Mucosa of gallbladder (tissue), 1 donor: ENCODE data around the gene MCC. TPM values are rescaled to one million over a fixed set of nuclear protein-coding genes. Genes with fewer than 3 reads are reported as not detected.
A peak's percentile ranks its signal among the peaks of the same experiment; 100 is the strongest.

ENCODE experiments used
- DNase-seq: peaks from one replicate; pipeline ENCODE4 v3.0.0-alpha.2; 2020; ENCODE audit warnings: low spot score
- total RNA-seq: library from RNA; stranded (reverse); gene quantifications from one replicate; pipeline ENCODE4 v1.2.1, GENCODE V29; 2021
- donor health status: DM: no; HTN: no; CAD: no.

Gene MCC
- total RNA-seq, 1 donor from 2014 or later = 12.2 TPM

DNA sequence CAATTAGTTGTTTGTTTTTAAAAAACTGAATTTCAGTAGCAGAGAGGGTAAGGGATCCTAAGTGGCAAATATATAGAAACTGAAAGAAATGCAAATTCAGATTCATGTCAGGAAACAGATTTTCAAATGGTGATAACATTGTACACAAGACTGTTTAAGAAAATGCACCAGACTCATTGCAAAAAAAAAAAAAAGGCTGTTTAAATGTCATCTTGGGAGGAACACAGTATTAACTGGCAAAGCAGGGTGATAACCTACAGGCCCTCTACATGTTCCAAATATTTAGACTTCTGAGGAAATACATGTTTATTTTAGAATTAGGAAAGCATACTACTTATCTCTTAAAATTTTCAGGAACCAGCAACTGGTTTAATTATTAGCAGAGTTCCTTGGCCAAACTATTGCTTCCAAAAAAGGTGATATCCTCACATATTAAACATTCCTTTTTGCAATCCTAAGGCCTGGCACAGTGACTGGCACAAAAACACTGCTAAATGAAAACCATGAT lies 167.9 kb downstream of the MCC start:
- DNase-seq = no peak

DNA sequence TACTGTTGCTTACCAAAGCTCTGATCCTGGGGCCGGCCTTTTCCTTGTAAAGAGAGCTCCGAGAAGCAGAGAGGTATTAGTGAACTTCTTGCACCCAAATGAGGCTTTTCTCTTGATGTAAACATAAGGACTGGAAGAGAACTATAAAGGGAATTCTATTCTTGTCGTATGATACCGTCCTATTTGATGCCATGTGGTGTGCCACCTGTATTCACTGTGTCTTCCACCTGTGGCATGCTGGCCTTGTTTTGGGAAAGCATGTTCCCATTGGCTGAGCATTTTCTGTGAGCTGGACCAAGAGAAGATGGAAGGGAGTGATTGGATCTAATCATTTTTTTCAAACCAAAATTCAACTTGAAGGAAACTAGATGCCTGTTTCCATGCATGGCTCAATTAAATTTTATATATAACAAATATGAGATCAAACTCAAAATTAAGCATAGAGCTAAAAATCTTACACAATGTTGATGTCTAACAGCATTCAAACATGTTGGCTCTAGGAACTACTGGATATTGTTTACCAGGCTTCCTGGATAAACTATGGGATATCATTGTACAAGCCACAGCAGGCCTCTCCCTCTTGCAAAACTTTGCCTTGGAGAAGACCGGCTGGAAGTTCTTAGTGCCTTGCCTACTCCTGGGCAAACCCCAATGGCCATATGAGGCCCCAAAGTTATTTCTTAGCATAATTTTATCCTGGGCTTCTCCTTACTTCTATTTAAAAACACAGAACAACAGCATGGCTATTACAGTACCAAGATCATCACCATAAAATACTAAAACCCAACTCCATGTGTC lies 168.8 kb downstream of the MCC start:
- DNase-seq = no peak

- DNase-seq = no peak
Observed at GRCh38 chr5:113317636-113318035, 170.6 kb downstream of the MCC start.

GRCh38 chr5:113311301-113311700 lies 177.0 kb downstream of the MCC start:
- no peak for DNase-seq

DNA sequence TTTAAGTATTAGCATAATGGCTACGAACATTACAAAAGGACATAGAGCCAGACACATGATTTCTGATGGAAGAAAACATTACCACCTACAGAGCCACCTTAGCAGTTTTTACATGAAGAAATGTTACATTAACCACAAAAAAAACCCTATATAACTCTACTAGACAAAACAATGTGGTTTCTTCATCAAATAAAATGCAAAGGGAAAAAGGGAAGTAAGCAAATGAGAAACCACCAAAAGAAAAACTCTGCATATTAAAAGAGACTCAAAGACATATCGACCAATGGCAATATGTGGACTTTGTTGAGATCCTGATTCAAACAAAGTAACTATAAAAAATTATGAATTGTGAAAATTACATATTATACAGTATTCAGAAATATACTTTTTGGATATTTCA lies 186.1 kb downstream of the MCC start:
- no peak for DNase-seq

DNA sequence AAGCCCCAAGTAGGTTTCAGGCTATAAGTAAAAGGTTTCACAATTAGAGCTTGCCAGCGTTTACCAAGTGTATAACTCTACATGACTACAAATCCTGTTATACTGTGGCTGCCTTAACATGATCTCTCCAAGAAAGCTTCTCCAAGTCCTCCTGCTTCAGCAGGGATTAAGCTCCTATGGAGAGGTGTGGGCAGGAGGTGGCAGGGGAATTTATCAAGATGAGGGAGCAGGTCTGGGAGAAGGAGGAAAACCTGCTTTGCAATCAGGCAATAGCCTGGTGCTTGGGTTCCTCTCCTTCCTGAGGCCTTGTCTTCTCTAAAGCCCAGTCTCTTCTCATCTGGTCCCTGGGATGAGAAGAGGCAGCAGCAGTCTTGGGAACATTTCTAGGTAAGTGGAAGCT lies 188.7 kb downstream of the MCC start:
- DNase-seq = no peak

DNA sequence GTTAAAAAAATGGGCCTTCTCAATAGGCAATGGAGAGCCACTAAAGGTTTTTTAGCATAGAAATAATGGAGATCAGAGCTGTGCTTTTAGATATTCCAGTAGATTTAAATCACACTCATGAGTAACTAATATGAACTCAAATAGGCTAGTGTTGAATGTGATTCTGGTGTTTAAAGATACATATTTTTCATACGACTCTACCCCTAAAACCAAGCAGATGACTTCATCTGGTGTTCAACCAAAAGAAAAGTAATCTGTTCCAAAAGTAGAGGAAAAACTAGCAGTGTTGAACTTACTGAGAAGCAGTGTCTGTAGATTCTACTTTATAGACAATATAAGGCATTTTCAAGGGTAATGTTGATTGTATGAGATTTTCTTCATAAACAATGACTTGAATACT lies 191.6 kb downstream of the MCC start:
- no peak for DNase-seq

DNA sequence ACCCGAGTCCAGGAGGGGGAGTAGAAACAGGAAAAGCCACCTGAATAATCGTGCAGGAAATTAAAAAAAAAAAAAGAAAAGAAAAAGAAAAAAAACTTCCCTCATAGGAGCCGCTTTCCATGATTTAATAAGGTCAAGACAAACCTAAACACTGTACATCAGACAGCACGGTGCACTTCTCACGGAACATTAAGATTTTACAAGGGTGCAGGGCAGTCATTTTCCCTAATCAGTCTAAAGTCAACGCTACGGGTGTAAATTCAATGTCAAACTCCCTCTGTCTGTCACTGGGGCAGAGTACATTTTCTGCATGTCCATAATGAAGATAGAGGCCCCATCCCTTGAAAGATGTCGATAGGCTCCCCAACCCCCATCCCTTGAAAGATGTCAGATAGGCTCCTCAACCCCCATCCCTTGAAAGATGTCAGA lies 193.1 kb downstream of the MCC start:
- no peak for DNase-seq

DNA sequence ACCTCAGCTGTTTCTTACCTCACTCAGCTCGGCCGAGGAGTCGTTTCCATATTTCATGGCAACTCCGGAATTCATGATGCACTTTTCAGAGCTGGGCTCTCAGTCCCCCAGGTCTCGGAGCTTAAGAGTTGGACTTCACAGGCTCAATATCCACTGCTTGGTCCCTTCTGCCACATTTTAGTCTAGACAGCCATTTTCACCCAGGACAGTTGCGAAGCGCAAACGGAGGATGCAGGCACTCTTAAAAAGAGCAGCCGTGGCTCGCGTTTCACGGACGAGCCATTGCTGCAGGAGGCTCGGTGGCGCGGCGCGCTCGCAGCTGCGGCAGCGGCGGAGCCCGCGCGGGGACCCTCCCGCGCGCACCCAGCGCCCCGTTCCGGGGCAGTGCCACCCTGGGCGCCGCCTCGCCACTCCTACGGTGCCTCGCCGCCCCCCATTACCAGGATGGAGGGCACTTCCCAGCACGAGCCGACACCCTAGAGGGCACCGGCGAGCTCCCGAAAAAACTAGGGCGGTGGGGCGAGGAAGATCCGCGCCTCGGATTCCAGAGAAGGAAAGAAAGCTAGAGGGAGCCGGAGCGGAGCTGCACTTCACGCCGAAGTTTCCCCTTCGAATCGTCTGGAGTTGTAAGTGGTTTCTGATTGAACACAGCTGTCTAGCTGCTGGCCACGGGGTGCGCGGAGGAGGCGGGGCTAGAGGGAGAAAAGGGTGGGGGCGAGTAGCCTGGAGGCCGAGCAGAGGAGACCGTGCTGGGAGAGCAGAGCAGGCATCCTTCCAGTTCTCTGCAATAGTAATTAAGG lies 193.7 kb downstream of the MCC start:
- DNase-seq = peak; percentile 87

DNA sequence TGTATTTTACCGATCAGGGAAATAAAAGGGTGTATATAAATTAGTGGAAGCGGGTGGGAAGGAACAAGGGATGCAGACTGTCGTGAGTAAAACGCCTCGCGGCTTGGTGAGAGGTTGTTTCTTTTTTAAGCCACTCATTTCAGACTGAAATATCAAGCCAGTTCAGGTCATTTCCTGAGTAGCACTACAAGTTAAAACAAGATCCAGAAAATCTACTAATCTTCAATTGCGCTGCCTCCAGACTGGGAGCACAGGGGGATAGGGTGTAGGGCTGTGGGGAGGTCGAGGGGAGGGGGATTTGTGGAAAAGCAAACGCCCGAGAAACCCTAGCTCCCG lies 194.3 kb downstream of the MCC start:
- no peak for DNase-seq

DNA sequence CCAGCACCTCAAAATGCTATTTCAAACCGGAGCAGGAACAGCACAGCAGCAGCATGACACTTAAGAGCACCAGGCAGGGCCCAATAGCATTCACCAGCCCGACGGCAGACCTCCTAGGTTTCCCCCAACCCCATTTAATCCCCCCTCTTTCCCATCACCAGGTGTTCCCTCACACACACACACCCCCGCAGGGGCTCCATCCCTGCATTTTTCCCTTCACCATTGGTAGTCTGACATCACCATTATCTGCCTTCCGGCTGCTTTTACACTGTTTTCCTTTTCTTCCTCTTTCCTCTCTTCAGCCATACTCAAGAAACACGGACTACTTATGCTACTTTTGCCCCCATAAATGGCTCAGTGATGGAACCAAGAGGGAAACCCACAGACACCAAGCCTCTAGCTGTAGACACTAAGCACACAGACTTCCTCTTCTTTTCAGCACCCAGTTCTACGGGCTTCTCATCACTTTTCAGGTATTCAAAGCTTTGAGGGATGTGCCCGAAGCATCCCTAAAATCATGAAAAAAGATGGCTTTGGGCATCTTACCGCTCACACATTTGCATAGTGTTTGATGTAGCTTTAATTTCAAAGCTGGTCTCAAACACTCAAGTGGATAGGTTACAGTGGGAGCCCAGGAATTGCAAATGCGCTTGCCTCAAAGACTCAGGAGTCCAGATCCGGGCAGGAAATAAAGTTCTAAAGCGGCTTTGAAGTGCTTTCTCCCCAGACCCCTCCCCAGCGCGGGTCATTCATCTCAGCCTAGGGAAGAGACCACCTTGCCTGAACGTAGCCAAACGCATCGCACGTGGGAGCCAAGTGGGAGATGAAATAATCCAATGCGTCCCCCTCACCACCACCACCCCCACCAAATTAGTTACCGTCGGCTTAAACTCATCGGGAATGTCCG lies 194.9 kb downstream of the MCC start:
- DNase-seq = no peak

DNA sequence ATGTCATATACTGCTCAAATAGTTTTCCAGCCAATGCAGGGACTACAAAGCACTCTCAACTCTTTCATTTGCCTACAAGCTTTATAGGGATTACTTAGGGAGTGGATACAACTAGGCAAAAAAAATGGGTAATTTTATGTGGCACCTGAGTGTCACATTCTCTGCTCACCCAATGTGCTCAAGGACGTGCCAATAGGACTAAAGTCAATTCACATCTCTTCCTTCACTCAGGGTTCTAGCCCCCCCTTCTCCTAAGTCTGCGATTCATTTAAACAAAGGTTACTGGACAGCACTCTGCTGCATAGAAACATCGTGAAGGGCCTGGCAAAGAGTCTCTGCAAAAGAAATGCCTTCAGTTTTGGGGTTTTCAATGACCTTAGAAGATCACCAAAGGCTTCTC lies 195.8 kb downstream of the MCC start:
- DNase-seq = no peak

DNA sequence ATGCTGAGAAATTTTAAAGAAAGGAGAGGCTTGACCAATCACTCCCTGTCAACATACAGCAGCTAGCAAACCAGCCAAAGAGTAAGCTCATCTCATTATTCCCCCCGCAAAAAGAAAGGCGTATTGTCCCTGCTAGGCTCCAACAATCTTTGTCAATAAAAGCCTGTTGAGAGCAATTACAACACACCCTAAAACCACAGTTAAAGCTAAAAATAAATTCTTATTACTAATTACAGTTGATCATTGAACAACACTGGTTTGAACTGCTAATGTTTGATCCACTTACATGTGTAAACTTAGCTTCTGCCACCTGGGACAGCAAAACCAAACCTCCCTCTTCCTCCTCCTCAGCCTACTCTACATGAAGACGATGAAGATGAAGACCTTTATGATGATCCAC lies 204.7 kb downstream of the MCC start:
- no peak for DNase-seq

- no peak for DNase-seq
Observed at GRCh38 chr5:113282472-113282871, 205.8 kb downstream of the MCC start.

DNA sequence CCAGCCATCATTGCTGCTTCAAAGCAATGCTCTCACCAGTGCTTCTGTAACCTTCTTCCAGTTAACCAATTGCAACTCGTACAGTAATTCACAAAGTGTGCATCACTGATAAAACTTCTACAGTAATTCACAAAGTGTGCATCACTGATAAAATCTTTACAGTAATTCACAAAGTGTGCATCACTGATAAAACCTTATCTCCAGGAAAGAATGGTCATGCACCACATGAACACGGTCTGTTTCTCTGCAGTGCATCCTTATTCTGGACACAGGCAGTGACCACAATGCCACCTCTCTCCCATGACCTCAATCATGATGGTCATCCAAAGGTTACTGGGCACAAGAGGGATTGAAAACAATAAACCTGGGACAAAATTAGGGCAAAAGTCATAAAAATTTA lies 207.1 kb downstream of the MCC start:
- DNase-seq = no peak

- DNase-seq = no peak
Observed at GRCh38 chr5:113280541-113280940, 207.7 kb downstream of the MCC start.

GRCh38 chr5:113278976-113279375 lies 209.3 kb downstream of the MCC start:
- no peak for DNase-seq

DNA sequence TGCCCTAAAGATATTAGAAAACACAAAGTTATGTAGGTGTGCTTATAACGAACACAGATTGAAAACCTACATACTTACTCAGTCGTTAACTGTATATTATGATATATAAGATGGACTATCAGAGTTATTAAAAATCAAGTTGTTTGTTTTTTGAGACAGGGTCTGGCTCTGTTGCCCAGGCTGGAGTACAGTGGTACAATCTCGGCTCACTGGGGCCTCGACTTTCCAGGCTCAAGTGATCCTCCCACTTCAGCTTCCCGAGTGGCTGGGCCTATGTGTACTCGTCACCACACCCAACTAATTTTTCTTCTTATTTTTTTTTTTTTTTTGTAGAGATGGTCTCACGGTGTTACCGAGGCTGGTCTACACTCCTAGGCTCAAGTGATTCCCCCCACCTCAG lies 211.8 kb downstream of the MCC start:
- no peak for DNase-seq

DNA sequence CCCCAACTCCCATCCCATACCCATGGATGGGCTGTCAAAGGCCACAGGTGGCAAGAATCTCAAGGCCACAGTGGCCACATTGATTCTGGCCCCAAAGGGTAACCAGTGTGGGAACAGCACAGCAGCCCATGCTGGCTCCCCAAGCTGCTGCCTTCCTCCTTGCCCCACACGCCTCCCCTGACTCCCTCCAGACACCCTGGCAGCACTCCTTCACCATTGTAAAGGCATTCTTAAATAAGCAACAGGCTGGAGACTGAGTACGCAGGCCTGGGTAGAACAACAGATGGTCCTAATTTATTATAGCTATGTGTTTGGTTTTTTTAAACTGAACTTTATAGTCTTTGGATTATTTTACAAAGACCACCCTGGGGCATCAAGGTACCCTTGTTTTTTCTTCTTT lies 212.3 kb downstream of the MCC start:
- no peak for DNase-seq

DNA sequence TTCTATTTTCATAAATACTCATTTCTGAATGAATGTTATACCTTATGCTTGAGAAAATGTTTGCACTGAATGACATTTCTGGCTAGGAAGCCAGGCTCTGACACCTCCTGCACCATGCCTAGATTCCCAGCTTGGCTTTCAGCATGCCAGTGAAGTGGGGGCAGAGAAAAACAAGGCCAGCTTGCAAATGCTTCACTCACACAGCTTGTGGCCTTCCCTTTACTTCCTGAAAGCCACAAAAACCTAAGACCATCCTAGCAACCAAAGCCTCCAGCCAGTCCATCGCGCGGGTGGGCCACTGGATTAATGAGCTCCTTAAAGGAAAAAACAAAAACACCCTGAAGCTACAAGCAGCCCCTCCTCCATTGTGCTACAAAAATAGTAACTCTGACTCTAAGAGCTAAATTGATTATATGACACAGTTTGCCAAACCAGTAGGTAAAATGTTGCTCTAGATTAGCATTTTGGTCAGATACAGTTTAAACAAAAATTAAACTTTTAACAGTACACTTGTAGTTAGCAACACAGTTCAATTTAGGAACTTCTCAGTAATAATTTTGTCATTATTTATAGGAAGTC lies 213.3 kb downstream of the MCC start:
- DNase-seq = no peak

DNA sequence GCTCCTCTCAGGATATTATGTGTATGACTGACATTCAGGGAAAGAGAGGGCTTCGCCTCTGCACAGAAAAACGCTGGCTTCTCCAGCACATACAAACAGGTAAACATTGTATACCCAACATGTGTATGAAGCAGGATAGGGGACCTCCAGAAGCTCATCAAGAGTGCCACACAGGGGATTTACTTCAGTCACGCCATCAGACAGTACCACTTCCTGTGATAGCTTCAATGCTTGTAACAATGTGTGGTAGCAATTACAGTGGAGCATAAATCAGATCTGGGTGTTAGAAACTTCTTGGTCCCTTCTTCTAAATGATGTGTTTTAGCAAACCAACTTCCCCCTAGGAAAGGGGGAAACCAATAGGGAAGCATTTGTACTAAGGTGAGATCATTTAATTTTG lies 214.3 kb downstream of the MCC start:
- DNase-seq = no peak
